Panc1 (cell line): ENCODE measurements around the gene MGST2. TPM values are rescaled to one million over a fixed set of nuclear protein-coding genes. Genes with fewer than 3 reads are reported as not detected.

Source experiments
- ATAC-seq: fragments of 200-7000 bp; cut with Tn5 transposase; 2 replicates; pipeline ENCODE4 v1.9.1; 2020; ENCODE audit warnings: mild to moderate bottlenecking, moderate library complexity
- BruUV-seq: library from RNA; stranded (reverse); fragments of 400-500 nt; replicated peaks from 2 replicates; lab custom pipeline; 2021; lab: Mats Ljungman, UMichigan
- CTCF ChIA-PET: fragments of 300-600 bp; sonication (Branson Sonifier 250); formaldehyde crosslinking; loops from one replicate; lab custom pipeline; 2022; ENCODE audit warnings: antibody characterized with exemption; lab: Charles Lee
- POLR2A ChIA-PET: fragments of 300-600 bp; sonication (Branson Sonifier 250); formaldehyde crosslinking; loops from one replicate; lab custom pipeline; 2022; ENCODE audit warnings: antibody characterized with exemption; lab: Charles Lee
- DNase-seq: peaks from one replicate; pipeline ENCODE4 v3.0.0-alpha.2; 2010; ENCODE audit warnings: low read depth, low spot score
- H3K27ac ChIP-seq: 2 replicates; pipeline ENCODE4 v1.5.1; 2011; ENCODE audit warnings: mild to moderate bottlenecking, low read length, inconsistent platforms
- H3K27me3 ChIP-seq: fragments of 200-500 bp; sonication (Bioruptor generic); 2 replicates; pipeline ENCODE4 v1.6.0; 2014; ENCODE audit warnings: low read length, inconsistent platforms; ENCODE audit not compliant: control insufficient read depth, insufficient read depth
- H3K36me3 ChIP-seq: fragments of 200-500 bp; sonication (Bioruptor generic); 2 replicates; pipeline ENCODE4 v1.5.1; 2014; ENCODE audit warnings: inconsistent platforms, mild to moderate bottlenecking, low read length, moderate library complexity; ENCODE audit not compliant: control insufficient read depth, insufficient read depth
- H3K4me1 ChIP-seq: 2 replicates; pipeline ENCODE4 v1.5.1; 2011; ENCODE audit warnings: inconsistent platforms, mild to moderate bottlenecking, low read length, moderate library complexity; ENCODE audit not compliant: control insufficient read depth, insufficient read depth
- H3K4me3 ChIP-seq, 2 experiments: 2 replicates each; pipeline ENCODE4 v1.5.1; 2011 to 2012; ENCODE audit warnings: low read depth in 2 of 2, low read length in 2 of 2, mild to moderate bottlenecking in 2 of 2, inconsistent platforms in 1 of 2, moderate library complexity in 1 of 2
- H3K9me3 ChIP-seq: fragments of 200-500 bp; sonication (Bioruptor generic); 2 replicates; pipeline ENCODE4 v1.5.1; 2014; ENCODE audit warnings: low read depth, mild to moderate bottlenecking, inconsistent platforms, low read length, moderate library complexity; ENCODE audit not compliant: control insufficient read depth, insufficient read depth
- POLR2AphosphoS5 ChIP-seq: IDR thresholded peaks from 2 replicates; pipeline ENCODE4 v1.6.1; 2012; ENCODE audit warnings: mild to moderate bottlenecking, low read depth, low read length, moderate library complexity
- REST ChIP-seq, 2 experiments: IDR thresholded peaks; 2 replicates each; pipeline ENCODE4 v1.6.1; 2011 to 2012; ENCODE audit warnings: low read depth in 2 of 2, control low read depth in 1 of 2, low read length in 1 of 2, mild to moderate bottlenecking in 1 of 2, moderate library complexity in 1 of 2; ENCODE audit not compliant: insufficient read depth in 1 of 2
- SIN3A ChIP-seq: IDR thresholded peaks from 2 replicates; pipeline ENCODE4 v1.6.1; 2012; ENCODE audit warnings: low read depth, mild to moderate bottlenecking, low read length, moderate library complexity, borderline replicate concordance; ENCODE audit not compliant: insufficient read depth
- TCF7L2 ChIP-seq: IDR thresholded peaks from 2 replicates; pipeline ENCODE4 v1.6.1; 2011; ENCODE audit warnings: mild to moderate bottlenecking, low read depth, low read length, inconsistent platforms
- in situ Hi-C: cut with HindIII; loops from 2 replicates; pipeline ENCODE4 v1.10.0; 2016; ENCODE audit warnings: low sequenced_read_pairs, low pct_unique_long_range_greater_than_20kb
- intact Hi-C: fragments of 100-400 bp; cut with micrococcal nuclease; formaldehyde crosslinking; loops from one replicate; pipeline ENCODE4 v1.10.0; 2022; ENCODE audit not compliant: unreplicated experiment
- total RNA-seq: library from RNA; stranded (reverse); gene quantifications from one replicate; pipeline ENCODE4 v1.2.1, GENCODE V29; 2021; ENCODE audit not compliant: unreplicated experiment
- TF ChIP-seq, protein P1 (sequence below): fragments of 450-650 bp; IDR thresholded peaks from 2 replicates; pipeline ENCODE4 v1.5.1; 2017; ENCODE audit warnings: mild to moderate bottlenecking

Gene MGST2
- total RNA-seq, 1 experiment from 2014 or later = 17.4 TPM

DNA sequence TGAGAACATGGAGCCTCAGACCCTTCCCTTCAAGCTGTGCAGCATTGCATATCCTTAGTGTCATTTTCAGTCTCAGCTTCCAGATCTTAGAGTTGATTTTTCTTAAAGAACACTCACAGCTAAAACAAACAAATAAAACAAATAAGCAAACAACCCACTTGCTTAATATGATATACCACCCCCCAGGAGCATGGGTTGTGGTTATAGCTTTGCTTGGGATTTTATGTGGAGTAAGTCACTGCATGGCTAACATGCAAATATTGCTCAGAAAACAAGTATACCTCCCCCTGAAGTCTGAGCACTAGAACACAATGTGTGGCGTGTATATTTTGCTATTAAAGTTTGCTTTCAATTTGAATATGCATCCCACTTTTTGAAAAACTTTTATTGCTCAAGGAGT lies 78.6 kb downstream of the MGST2 start:
- BruUV-seq = no TSS peak
- ATAC-seq (no peak), DNase-seq (no peak)
- ChIA-PET POLR2A (no interaction called here), CTCF (no interaction called here)
- H3K4me3 ChIP-seq = no peak overlapping the region
- H3K9me3 ChIP-seq = no peaks in the 10 kb centered on the region
- no peaks in the 10 kb centered on the region for H3K36me3 ChIP-seq
- no peaks in the 10 kb centered on the region for H3K27me3 ChIP-seq
- H3K4me1 ChIP-seq = peaks cover 5% of the 10 kb centered on the region; the same call in 1 of the 2 replicates
- no peak for TF ChIP-seq POLR2AphosphoS5
- no peak for TF ChIP-seq TCF7L2
- TF ChIP-seq SIN3A = no peak
- TF ChIP-seq, protein P1, sequence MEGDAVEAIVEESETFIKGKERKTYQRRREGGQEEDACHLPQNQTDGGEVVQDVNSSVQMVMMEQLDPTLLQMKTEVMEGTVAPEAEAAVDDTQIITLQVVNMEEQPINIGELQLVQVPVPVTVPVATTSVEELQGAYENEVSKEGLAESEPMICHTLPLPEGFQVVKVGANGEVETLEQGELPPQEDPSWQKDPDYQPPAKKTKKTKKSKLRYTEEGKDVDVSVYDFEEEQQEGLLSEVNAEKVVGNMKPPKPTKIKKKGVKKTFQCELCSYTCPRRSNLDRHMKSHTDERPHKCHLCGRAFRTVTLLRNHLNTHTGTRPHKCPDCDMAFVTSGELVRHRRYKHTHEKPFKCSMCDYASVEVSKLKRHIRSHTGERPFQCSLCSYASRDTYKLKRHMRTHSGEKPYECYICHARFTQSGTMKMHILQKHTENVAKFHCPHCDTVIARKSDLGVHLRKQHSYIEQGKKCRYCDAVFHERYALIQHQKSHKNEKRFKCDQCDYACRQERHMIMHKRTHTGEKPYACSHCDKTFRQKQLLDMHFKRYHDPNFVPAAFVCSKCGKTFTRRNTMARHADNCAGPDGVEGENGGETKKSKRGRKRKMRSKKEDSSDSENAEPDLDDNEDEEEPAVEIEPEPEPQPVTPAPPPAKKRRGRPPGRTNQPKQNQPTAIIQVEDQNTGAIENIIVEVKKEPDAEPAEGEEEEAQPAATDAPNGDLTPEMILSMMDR = no peak
- no peak for TF ChIP-seq REST (IDR thresholded peaks at IDR 0.05; ENCODE audit: insufficient read depth in 1 of 2, low read depth in 2 of 2, low read length in 1 of 2)
- in situ Hi-C loops (no loop called here), intact Hi-C loops (no loop called here)
- H3K27ac ChIP-seq = no peak overlapping the region

GRCh38 chr4:139745111-139745639 lies 79.6 kb downstream of the MGST2 start:
- TF ChIP-seq SIN3A = no peak
- no peak for TF ChIP-seq POLR2AphosphoS5
- TF ChIP-seq, protein P1 = no peak
- TF ChIP-seq REST (IDR thresholded peaks at IDR 0.05; ENCODE audit: insufficient read depth in 1 of 2, low read depth in 2 of 2, low read length in 1 of 2) = no peak
- TF ChIP-seq TCF7L2 = no peak
- DNase-seq = no peak
- Histone ChIP-seq H3K4me1 (peaks cover 5% of the 10 kb centered on the region; the same call in 1 of the 2 replicates), H3K9me3 (no peaks in the 10 kb centered on the region), H3K4me3 (no peak overlapping the region), H3K27ac (no peak overlapping the region), H3K27me3 (no peaks in the 10 kb centered on the region), H3K36me3 (no peaks in the 10 kb centered on the region)
- in situ Hi-C loops = no loop called here
- ATAC-seq = no peak
- BruUV-seq = no TSS peak
- intact Hi-C loops = no loop called here
- ChIA-PET POLR2A (no interaction called here), CTCF (no interaction called here)
